Stimulated activated CD4-positive, alpha-beta T cell treated with anti-CD3 and anti-CD28 coated beads, Interleukin-12 subunit alpha, Interleukin-12 subunit beta, amount 100 ng/mL, for 48 hours (primary cell): ENCODE data around the gene ENTPD5.

Source experiments
- DNase-seq, 3 donors: peaks; one replicate each; pipeline ENCODE4 v3.0.0-alpha.2; 2020; ENCODE audit warnings: low read depth in 2 of 3, low spot score in 1 of 3

Gene ENTPD5

GRCh38 chr14:74018586-74019407, at the start of gene ENTPD5, which contains the start of gene BBOF1:
Gene ENTPD5, minus strand, starts transcription at chr14:74019288. Its CDS starts 31,186 bp downstream, at chr14:73988102.
Gene BBOF1, plus strand, starts transcription at chr14:74019349. Its CDS starts 130 bp downstream, at chr14:74019479.
- peak; percentile 53 to 78 (median 68) for DNase-seq

GRCh38 chr14:74065746-74066575, 46.9 kb upstream of the ENTPD5 start:
- no peak for DNase-seq

GRCh38 chr14:74064883-74065282, 45.8 kb upstream of the ENTPD5 start:
- no peak for DNase-seq

GRCh38 chr14:74064426-74064825, 45.3 kb upstream of the ENTPD5 start:
- DNase-seq = no peak

- no peak for DNase-seq
These were observed 43.7 kb upstream of the ENTPD5 start for GRCh38 chr14:74062809-74063150.

- DNase-seq = no peak
These were observed 30.9 kb upstream of the ENTPD5 start for GRCh38 chr14:74049876-74050495.

- no peak for DNase-seq
These were observed 29.2 kb upstream of the ENTPD5 start for GRCh38 chr14:74048281-74048680.

GRCh38 chr14:74045522-74045921, 26.4 kb upstream of the ENTPD5 start:
- DNase-seq = no peak

GRCh38 chr14:74042296-74042695, 23.2 kb upstream of the ENTPD5 start:
- no peak for DNase-seq

- DNase-seq = peak in 1 of 3 donors; percentile 39
These were observed 19.2 kb upstream of the ENTPD5 start for GRCh38 chr14:74038020-74038859.

GRCh38 chr14:74035556-74035955, 16.5 kb upstream of the ENTPD5 start:
- DNase-seq = no peak

- DNase-seq = no peak
These were observed 15.5 kb upstream of the ENTPD5 start for GRCh38 chr14:74034572-74034971.

GRCh38 chr14:74029136-74029535, 10.0 kb upstream of the ENTPD5 start:
- no peak for DNase-seq

- DNase-seq = no peak
These were observed 3.3 kb upstream of the ENTPD5 start for GRCh38 chr14:74022346-74022745.

- no peak for DNase-seq
These were observed 485 bp upstream of the ENTPD5 start for GRCh38 chr14:74019408-74020137.

GRCh38 chr14:74018174-74018585, 908 bp downstream of the ENTPD5 start:
- DNase-seq = peak in 1 of 3 donors; percentile 7

GRCh38 chr14:74015963-74016362, 3.1 kb downstream of the ENTPD5 start:
- no peak for DNase-seq

- DNase-seq = no peak
These were observed 3.9 kb downstream of the ENTPD5 start for GRCh38 chr14:74015176-74015575.

GRCh38 chr14:74014299-74014698, 4.8 kb downstream of the ENTPD5 start:
- no peak for DNase-seq
